Stimulated activated CD8-positive, alpha-beta memory T cell treated with anti-CD3 and anti-CD28 coated beads, Interleukin-15, amount 100 ng/mL, for 48 hours (primary cell): ENCODE results near the gene SMG5.

Source experiments
- DNase-seq, 2 donors: peaks; one replicate each; pipeline ENCODE4 v3.0.0-alpha.2; 2020; ENCODE audit warnings: low read depth in 2 of 2

SMG5 gene

GRCh38 chr1:156212833-156213643 lies 69.6 kb downstream of the SMG5 start, which contains the start of gene PMF1:
PMF1 (plus strand) TSS chr1:156213007; CDS start chr1:156213016, 9 bp downstream.
- peak; percentile 93 to 95 for DNase-seq

DNA sequence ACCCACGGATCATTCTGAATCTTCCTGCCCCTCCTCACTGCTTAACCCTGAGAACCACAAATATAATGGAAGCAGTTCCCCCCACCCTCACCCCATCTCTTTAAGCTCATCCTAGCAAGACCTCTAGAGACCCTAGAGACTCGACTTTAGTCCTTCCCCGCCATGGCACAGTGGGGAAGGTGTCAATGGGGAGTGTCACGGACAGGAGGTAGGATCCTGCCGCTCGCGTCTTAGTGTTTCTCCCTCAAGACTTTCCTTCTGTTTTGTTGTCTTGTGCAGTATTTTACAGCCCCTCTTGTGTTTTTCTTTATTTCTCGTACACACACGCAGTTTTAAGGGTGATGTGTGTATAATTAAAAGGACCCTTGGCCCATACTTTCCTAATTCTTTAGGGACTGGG lies 70.5 kb downstream of the SMG5 start:
- DNase-seq: no peak

GRCh38 chr1:156211243-156211642 lies 71.4 kb downstream of the SMG5 start:
- no peak for DNase-seq

- no peak for DNase-seq
Measured at GRCh38 chr1:156204686-156205085, 77.9 kb downstream of the SMG5 start.

DNA sequence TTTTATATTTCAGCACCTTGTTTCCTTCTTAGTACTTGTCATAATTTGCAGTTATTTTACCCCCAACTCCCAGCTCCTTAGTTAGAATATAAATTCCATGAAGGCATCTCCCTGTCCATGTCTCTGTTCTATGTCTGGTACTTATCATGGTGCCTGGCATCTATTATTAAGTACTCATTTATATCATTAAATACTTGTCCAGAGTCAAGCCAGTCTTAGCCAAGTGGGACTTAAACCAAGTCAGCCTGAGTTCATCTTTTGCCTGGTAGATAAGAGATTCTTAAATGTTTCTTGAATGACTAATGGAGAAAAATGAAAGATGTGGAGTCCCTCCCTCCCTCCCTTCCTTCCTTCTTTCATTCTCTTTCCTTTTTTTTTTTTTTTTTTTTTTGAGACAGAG lies 79.3 kb downstream of the SMG5 start:
- DNase-seq: no peak

GRCh38 chr1:156200044-156200443 lies 82.6 kb downstream of the SMG5 start:
- DNase-seq: no peak
